ENCODE data around the gene COMT.

COMT gene

DNA sequence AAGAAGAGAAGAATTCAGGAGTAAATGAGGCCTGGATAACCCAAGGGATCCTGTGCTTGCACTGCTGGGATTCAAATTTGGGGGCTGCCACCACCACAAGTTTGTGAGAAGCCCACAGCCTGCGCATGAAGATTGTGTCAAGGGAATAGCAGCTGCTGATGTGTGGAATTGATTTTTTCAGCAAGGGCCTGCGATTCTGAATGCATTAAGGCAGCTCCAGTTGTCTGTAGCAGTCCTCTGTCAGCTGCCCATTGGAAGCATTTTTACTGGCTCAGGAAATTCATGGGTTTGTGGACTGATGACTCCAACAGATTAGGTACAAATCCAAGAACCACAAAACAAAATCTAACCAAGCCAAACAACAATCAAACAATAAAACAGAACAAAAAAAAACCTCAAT is 61.1 kb downstream of the COMT start:
- H3K79me2 ChIP-seq (ENCODE audit: control insufficient read depth, insufficient read depth, low read length, poor library complexity) = no peaks in the 10 kb centered on the region
- H2BK12ac ChIP-seq (ENCODE audit: low read length) = no peak overlapping the region
- H3K9ac ChIP-seq (ENCODE audit: low read length) = no peak overlapping the region
- H4K91ac ChIP-seq (ENCODE audit: low read depth, low read length) = no peak overlapping the region
- no peak overlapping the region for H2BK5ac ChIP-seq (ENCODE audit: low read depth, low read length, poor library complexity)
- H2AFZ ChIP-seq (ENCODE audit: insufficient read depth, low read length, poor library complexity) = no peak overlapping the region
- no peak overlapping the region for H3K18ac ChIP-seq (ENCODE audit: low read length)
- no peak overlapping the region for H3K4ac ChIP-seq (ENCODE audit: low read depth, low read length)
- no peak for DNase-seq
- H3K27ac ChIP-seq (ENCODE audit: low read depth, low read length) = no peak overlapping the region
- no peak overlapping the region for H4K8ac ChIP-seq (ENCODE audit: low read depth, low read length)
- H2AK5ac ChIP-seq (ENCODE audit: low read length) = no peak overlapping the region
- no peak overlapping the region for H3K4me3 ChIP-seq (ENCODE audit: low read depth, low read length)
- H3K27me3 ChIP-seq (ENCODE audit: insufficient read depth, low read length) = no peaks in the 10 kb centered on the region
- no peak overlapping the region for H3K23ac ChIP-seq (ENCODE audit: low read length)
- no CpG with 5 or more reads among the region's 2 CpGs for WGBS (ENCODE audit: extremely low coverage, insufficient coverage, insufficient read length)
- no peaks in the 10 kb centered on the region for H3K36me3 ChIP-seq (ENCODE audit: control insufficient read depth in 1 of 2, insufficient read depth in 2 of 2, low read length in 2 of 2)
- H3K79me1 ChIP-seq (ENCODE audit: low read length) = no peaks in the 10 kb centered on the region
- no peak overlapping the region for H3K14ac ChIP-seq (ENCODE audit: low read length)
- peaks cover 0 to 2% of the 10 kb centered on the region in 2 experiments for H3K4me1 ChIP-seq (ENCODE audit: control insufficient read depth in 1 of 2, insufficient read depth in 2 of 2, low read length in 2 of 2)
- no peak overlapping the region for H2BK120ac ChIP-seq (ENCODE audit: insufficient read depth, low read length, poor library complexity)
- H4K12ac ChIP-seq (ENCODE audit: low read depth, low read length) = no peak overlapping the region
- H3K4me2 ChIP-seq (ENCODE audit: low read length) = no peak overlapping the region
- peaks cover 2% of the 10 kb centered on the region for H3K9me3 ChIP-seq (ENCODE audit: insufficient read depth, low read depth, low read length)

- Histone ChIP-seq H3K27me3 (ENCODE audit: insufficient read depth, low read length) (no peaks in the 10 kb centered on the region), H3K4me3 (ENCODE audit: low read depth, low read length) (no peak overlapping the region), H3K23ac (ENCODE audit: low read length) (no peak overlapping the region), H2BK120ac (ENCODE audit: insufficient read depth, low read length, poor library complexity) (no peak overlapping the region), H4K8ac (ENCODE audit: low read depth, low read length) (no peak overlapping the region), H3K4ac (ENCODE audit: low read depth, low read length) (no peak overlapping the region), H2AFZ (ENCODE audit: insufficient read depth, low read length, poor library complexity) (no peak overlapping the region), H2BK12ac (ENCODE audit: low read length) (no peak overlapping the region), H3K27ac (ENCODE audit: low read depth, low read length) (no peak overlapping the region), H3K18ac (ENCODE audit: low read length) (no peak overlapping the region), H3K79me2 (ENCODE audit: control insufficient read depth, insufficient read depth, low read length, poor library complexity) (no peaks in the 10 kb centered on the region), H3K9me3 (ENCODE audit: insufficient read depth, low read depth, low read length) (no peaks in the 10 kb centered on the region), H4K12ac (ENCODE audit: low read depth, low read length) (no peak overlapping the region), H3K36me3 (ENCODE audit: control insufficient read depth in 1 of 2, insufficient read depth in 2 of 2, low read length in 2 of 2) (no peaks in the 10 kb centered on the region), H2AK5ac (ENCODE audit: low read length) (no peak overlapping the region), H4K91ac (ENCODE audit: low read depth, low read length) (no peak overlapping the region), H3K14ac (ENCODE audit: low read length) (no peak overlapping the region), H3K4me1 (ENCODE audit: control insufficient read depth in 1 of 2, insufficient read depth in 2 of 2, low read length in 2 of 2) (peaks cover 0 to 1% of the 10 kb centered on the region in 2 experiments), H3K79me1 (ENCODE audit: low read length) (no peaks in the 10 kb centered on the region), H3K9ac (ENCODE audit: low read length) (no peak overlapping the region), H3K4me2 (ENCODE audit: low read length) (no peak overlapping the region), H2BK5ac (ENCODE audit: low read depth, low read length, poor library complexity) (no peak overlapping the region)
- DNase-seq = no peak
- no CpG with 5 or more reads among the region's 1 CpG for WGBS (ENCODE audit: extremely low coverage, insufficient coverage, insufficient read length)
These were observed 61.7 kb downstream of the COMT start for GRCh38 chr22:20003304-20003703.

- Histone ChIP-seq H4K91ac (ENCODE audit: low read depth, low read length) (no peak overlapping the region), H3K79me1 (ENCODE audit: low read length) (no peaks in the 10 kb centered on the region), H4K12ac (ENCODE audit: low read depth, low read length) (no peak overlapping the region), H2BK120ac (ENCODE audit: insufficient read depth, low read length, poor library complexity) (no peak overlapping the region), H2BK5ac (ENCODE audit: low read depth, low read length, poor library complexity) (no peak overlapping the region), H3K4me2 (ENCODE audit: low read length) (no peak overlapping the region), H3K9ac (ENCODE audit: low read length) (no peak overlapping the region), H3K4ac (ENCODE audit: low read depth, low read length) (no peak overlapping the region), H3K23ac (ENCODE audit: low read length) (no peak overlapping the region), H3K9me3 (ENCODE audit: insufficient read depth, low read depth, low read length) (peaks cover under 1% of the 10 kb centered on the region), H3K18ac (ENCODE audit: low read length) (no peak overlapping the region), H4K8ac (ENCODE audit: low read depth, low read length) (no peak overlapping the region), H3K14ac (ENCODE audit: low read length) (no peak overlapping the region), H3K79me2 (ENCODE audit: control insufficient read depth, insufficient read depth, low read length, poor library complexity) (no peaks in the 10 kb centered on the region), H3K27me3 (ENCODE audit: insufficient read depth, low read length) (no peaks in the 10 kb centered on the region), H3K27ac (ENCODE audit: low read depth, low read length) (no peak overlapping the region), H2AK5ac (ENCODE audit: low read length) (no peak overlapping the region), H3K36me3 (ENCODE audit: control insufficient read depth in 1 of 2, insufficient read depth in 2 of 2, low read length in 2 of 2) (no peaks in the 10 kb centered on the region), H2AFZ (ENCODE audit: insufficient read depth, low read length, poor library complexity) (no peak overlapping the region), H3K4me1 (ENCODE audit: control insufficient read depth in 1 of 2, insufficient read depth in 2 of 2, low read length in 2 of 2) (no peaks in the 10 kb centered on the region), H3K4me3 (ENCODE audit: low read depth, low read length) (no peak overlapping the region), H2BK12ac (ENCODE audit: low read length) (no peak overlapping the region)
- WGBS (ENCODE audit: extremely low coverage, insufficient coverage, insufficient read length) = no CpG with 5 or more reads among the region's 3 CpGs
- DNase-seq = no peak
These were observed 62.9 kb downstream of the COMT start for GRCh38 chr22:20004464-20004863.

- Histone ChIP-seq H3K4ac (ENCODE audit: low read depth, low read length) (no peak overlapping the region), H4K91ac (ENCODE audit: low read depth, low read length) (no peak overlapping the region), H2AFZ (ENCODE audit: insufficient read depth, low read length, poor library complexity) (no peak overlapping the region), H3K27me3 (ENCODE audit: insufficient read depth, low read length) (no peaks in the 10 kb centered on the region), H3K79me2 (ENCODE audit: control insufficient read depth, insufficient read depth, low read length, poor library complexity) (no peaks in the 10 kb centered on the region), H2AK5ac (ENCODE audit: low read length) (no peak overlapping the region), H3K27ac (ENCODE audit: low read depth, low read length) (no peak overlapping the region), H3K18ac (ENCODE audit: low read length) (no peak overlapping the region), H4K8ac (ENCODE audit: low read depth, low read length) (no peak overlapping the region), H3K14ac (ENCODE audit: low read length) (no peak overlapping the region), H3K4me3 (ENCODE audit: low read depth, low read length) (no peak overlapping the region), H3K9me3 (ENCODE audit: insufficient read depth, low read depth, low read length) (peaks cover 3% of the 10 kb centered on the region), H3K4me1 (ENCODE audit: control insufficient read depth in 1 of 2, insufficient read depth in 2 of 2, low read length in 2 of 2) (peaks cover 0 to 3% of the 10 kb centered on the region in 2 experiments), H3K23ac (ENCODE audit: low read length) (no peak overlapping the region), H4K12ac (ENCODE audit: low read depth, low read length) (no peak overlapping the region), H2BK5ac (ENCODE audit: low read depth, low read length, poor library complexity) (no peak overlapping the region), H3K79me1 (ENCODE audit: low read length) (no peaks in the 10 kb centered on the region), H2BK12ac (ENCODE audit: low read length) (no peak overlapping the region), H3K36me3 (ENCODE audit: control insufficient read depth in 1 of 2, insufficient read depth in 2 of 2, low read length in 2 of 2) (no peaks in the 10 kb centered on the region), H2BK120ac (ENCODE audit: insufficient read depth, low read length, poor library complexity) (no peak overlapping the region), H3K4me2 (ENCODE audit: low read length) (no peak overlapping the region), H3K9ac (ENCODE audit: low read length) (no peak overlapping the region)
- peak in 1 of 2 donors; percentile 33 for DNase-seq
- no CpG with 5 or more reads among the region's 11 CpGs for WGBS (ENCODE audit: extremely low coverage, insufficient coverage, insufficient read length)
These were observed 66.8 kb downstream of the COMT start for GRCh38 chr22:20008221-20008995.
